Loucy (cell line): ENCODE results near the gene GSG1.

Source experiments
- H2AFZ ChIP-seq: fragments of 200-600 bp; sonication (generic); 2 replicates; pipeline ENCODE4 v1.6.0; 2016; ENCODE audit warnings: antibody characterized with exemption, mild to moderate bottlenecking, low read length, moderate library complexity
- H3F3A ChIP-seq: fragments of 200-600 bp; 2 replicates; pipeline ENCODE4 v1.6.0; 2016; ENCODE audit warnings: antibody characterized with exemption, low read depth, mild to moderate bottlenecking
- H3K27me3 ChIP-seq: fragments of 200-600 bp; sonication (generic); 2 replicates; pipeline ENCODE4 v1.6.1; 2014; ENCODE audit warnings: low read length, mild to moderate bottlenecking; ENCODE audit not compliant: insufficient read depth, poor library complexity, severe bottlenecking
- H3K36me3 ChIP-seq: fragments of 200-600 bp; sonication (generic); 2 replicates; pipeline ENCODE4 v1.6.1; 2016; ENCODE audit warnings: low read length; ENCODE audit not compliant: insufficient read depth
- H3K4me1 ChIP-seq: fragments of 200-600 bp; sonication (generic); 2 replicates; pipeline ENCODE4 v1.5.1; 2014; ENCODE audit warnings: low read length, mild to moderate bottlenecking; ENCODE audit not compliant: insufficient read depth, poor library complexity, severe bottlenecking
- H3K4me2 ChIP-seq: fragments of 200-600 bp; sonication (generic); 2 replicates; pipeline ENCODE4 v1.6.0; 2014; ENCODE audit warnings: antibody characterized with exemption, low read length, low read depth, mild to moderate bottlenecking; ENCODE audit not compliant: poor library complexity, severe bottlenecking
- H3K4me3 ChIP-seq: fragments of 200-600 bp; sonication (generic); 2 replicates; pipeline ENCODE4 v1.5.1; 2014; ENCODE audit warnings: low read length, mild to moderate bottlenecking, mixed read lengths; ENCODE audit not compliant: poor library complexity, severe bottlenecking
- H3K79me2 ChIP-seq: fragments of 200-600 bp; sonication (generic); 2 replicates; pipeline ENCODE4 v1.6.1; 2014; ENCODE audit warnings: low read length; ENCODE audit not compliant: insufficient read depth
- H3K9ac ChIP-seq: fragments of 200-600 bp; sonication (generic); 2 replicates; pipeline ENCODE4 v1.6.0; 2014; ENCODE audit warnings: mild to moderate bottlenecking, low read depth, low read length, moderate library complexity; ENCODE audit not compliant: poor library complexity, severe bottlenecking
- H3K9me2 ChIP-seq: fragments of 200-600 bp; sonication (generic); replicated peaks from 2 replicates; pipeline ENCODE4 v1.6.1; 2016; ENCODE audit warnings: low read depth, low read length, mixed read lengths
- H3K9me3 ChIP-seq: fragments of 200-600 bp; sonication (generic); 2 replicates; pipeline ENCODE4 v1.6.1; 2014; ENCODE audit warnings: mild to moderate bottlenecking, antibody characterized with exemption, low read length, low read depth; ENCODE audit not compliant: insufficient read depth
- H4K20me1 ChIP-seq: fragments of 200-600 bp; sonication (generic); 2 replicates; pipeline ENCODE4 v1.6.0; 2014; ENCODE audit warnings: antibody characterized with exemption, low read length, mild to moderate bottlenecking; ENCODE audit not compliant: insufficient read depth, poor library complexity, severe bottlenecking
- CTCF ChIP-seq: fragments of 200-600 bp; sonication (generic); conservative IDR thresholded peaks from 2 replicates; pipeline ENCODE4 v1.5.1; 2014; ENCODE audit warnings: mild to moderate bottlenecking, antibody characterized with exemption, low read length
- EZH2phosphoT487 ChIP-seq: fragments of 200-600 bp; IDR thresholded peaks from 2 replicates; pipeline ENCODE4 v1.6.1; 2018; ENCODE audit warnings: antibody characterized with exemption, mild to moderate bottlenecking, moderate library complexity, borderline replicate concordance

GSG1 gene

GRCh38 chr12:13067322-13067721 lies 36.1 kb downstream of the GSG1 start:
- no peak overlapping the region for H3K9ac ChIP-seq
- H3K4me1 ChIP-seq, result no peaks in the 10 kb centered on the region
- H4K20me1 ChIP-seq, result no peaks in the 10 kb centered on the region
- peaks cover 86% of the 10 kb centered on the region; the same call in 1 of the 2 replicates for H3K36me3 ChIP-seq
- TF ChIP-seq EZH2phosphoT487 (no peak), CTCF (no peak)
- H2AFZ ChIP-seq, result no peak overlapping the region
- H3K79me2 ChIP-seq, result no peaks in the 10 kb centered on the region
- H3K27me3 ChIP-seq, result no peaks in the 10 kb centered on the region
- H3K4me3 ChIP-seq, result no peak overlapping the region
- no peak overlapping the region for H3K4me2 ChIP-seq
- H3K9me3 ChIP-seq, result no peaks in the 10 kb centered on the region
- H3F3A ChIP-seq, result no peaks in the 10 kb centered on the region
- no peaks in the 10 kb centered on the region for H3K9me2 ChIP-seq

- peaks cover 86% of the 10 kb centered on the region; the same call in 1 of the 2 replicates for H3K36me3 ChIP-seq
- H3K4me2 ChIP-seq, result no peak overlapping the region
- H3K79me2 ChIP-seq, result no peaks in the 10 kb centered on the region
- no peaks in the 10 kb centered on the region for H3K27me3 ChIP-seq
- H3K9me3 ChIP-seq, result no peaks in the 10 kb centered on the region
- no peaks in the 10 kb centered on the region for H3K9me2 ChIP-seq
- no peaks in the 10 kb centered on the region for H3K4me1 ChIP-seq
- TF ChIP-seq EZH2phosphoT487, result no peak
- no peak for TF ChIP-seq CTCF
- H3F3A ChIP-seq, result no peaks in the 10 kb centered on the region
- H2AFZ ChIP-seq, result no peak overlapping the region
- no peak overlapping the region for H3K4me3 ChIP-seq
- no peaks in the 10 kb centered on the region for H4K20me1 ChIP-seq
- H3K9ac ChIP-seq, result no peak overlapping the region
These were observed 37.0 kb downstream of the GSG1 start for GRCh38 chr12:13066459-13066858.

GRCh38 chr12:13066014-13066413 lies 37.5 kb downstream of the GSG1 start:
- no peaks in the 10 kb centered on the region for H3K9me3 ChIP-seq
- no peaks in the 10 kb centered on the region for H4K20me1 ChIP-seq
- no peak overlapping the region for H3K4me3 ChIP-seq
- H3K79me2 ChIP-seq, result no peaks in the 10 kb centered on the region
- no peak overlapping the region for H2AFZ ChIP-seq
- TF ChIP-seq CTCF (no peak), EZH2phosphoT487 (no peak)
- H3K9me2 ChIP-seq, result no peaks in the 10 kb centered on the region
- H3K27me3 ChIP-seq, result no peaks in the 10 kb centered on the region
- H3K4me1 ChIP-seq, result no peaks in the 10 kb centered on the region
- H3F3A ChIP-seq, result no peaks in the 10 kb centered on the region
- no peak overlapping the region for H3K4me2 ChIP-seq
- no peak overlapping the region for H3K9ac ChIP-seq
- peaks cover 87% of the 10 kb centered on the region; the same call in 1 of the 2 replicates for H3K36me3 ChIP-seq
